T47D (cell line): Measurements from ENCODE around the gene ALCAM.

Experiments
- DNase-seq, 2 experiments: peaks; one replicate each; pipeline versions ENCODE4 v3.0.0 to v3.0.0-alpha.2; 2011 to 2012; ENCODE audit warnings: low read depth in 1 of 2, low spot score in 1 of 2
- JUND ChIP-seq: IDR thresholded peaks from 2 replicates; pipeline ENCODE4 v1.6.1; 2012; ENCODE audit warnings: low read depth
- in situ Hi-C: cut with HindIII; loops from 2 replicates; pipeline ENCODE4 v1.10.0; 2016; ENCODE audit warnings: low sequenced_read_pairs, low pct_unique_long_range_greater_than_20kb

The ALCAM gene

GRCh38 chr3:105542282-105543019, 175.7 kb downstream of the ALCAM start:
- in situ Hi-C loops = no loop called here
- DNase-seq = no peak
- no peak for TF ChIP-seq JUND

GRCh38 chr3:105545051-105545450, 178.3 kb downstream of the ALCAM start:
- no peak for TF ChIP-seq JUND
- no peak for DNase-seq
- in situ Hi-C loops = no loop called here

DNA sequence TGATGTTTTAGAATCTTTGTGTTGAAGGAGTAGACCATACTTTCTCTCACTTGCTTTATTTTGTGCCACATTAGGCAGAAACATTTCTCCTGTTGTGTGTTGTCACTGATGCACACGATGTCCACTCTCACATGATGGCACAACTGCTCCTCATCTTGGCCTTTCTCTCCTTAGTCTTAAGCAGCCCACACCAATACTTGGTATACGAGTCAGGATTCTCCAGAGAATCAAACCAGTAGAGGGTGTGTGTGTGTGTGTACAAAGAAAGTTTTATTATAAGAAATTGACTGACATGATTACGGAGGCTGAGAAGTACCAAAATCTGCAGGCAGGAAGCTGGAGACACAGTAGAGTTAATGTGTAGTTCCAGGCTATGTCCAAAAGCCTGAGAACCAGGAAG, 187.1 kb downstream of the ALCAM start:
- TF ChIP-seq JUND = no peak
- no peak for DNase-seq
- in situ Hi-C loops = no loop called here

GRCh38 chr3:105555206-105555605, 188.5 kb downstream of the ALCAM start:
- TF ChIP-seq JUND = no peak
- in situ Hi-C loops = no loop called here
- no peak for DNase-seq

DNA sequence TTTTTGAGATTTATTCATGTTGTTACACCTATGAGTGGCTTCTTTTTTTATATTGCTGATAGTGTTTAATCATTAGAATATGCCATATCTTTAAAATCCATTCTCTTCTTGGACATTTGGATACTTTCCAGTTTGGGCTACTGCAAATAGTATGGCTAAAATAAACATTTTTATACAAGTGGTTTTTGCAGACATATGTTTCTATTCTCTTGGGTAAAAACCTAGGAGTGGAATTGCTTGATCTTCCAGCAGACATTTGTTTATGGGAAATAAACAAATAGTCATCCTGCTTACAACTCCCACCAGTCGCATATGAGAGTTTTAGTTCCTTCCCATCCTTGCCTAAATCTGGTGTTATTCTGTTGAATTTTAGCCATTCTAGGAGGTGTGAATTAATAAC, 193.1 kb downstream of the ALCAM start:
- TF ChIP-seq JUND = no peak
- DNase-seq = no peak
- in situ Hi-C loops = no loop called here

DNA sequence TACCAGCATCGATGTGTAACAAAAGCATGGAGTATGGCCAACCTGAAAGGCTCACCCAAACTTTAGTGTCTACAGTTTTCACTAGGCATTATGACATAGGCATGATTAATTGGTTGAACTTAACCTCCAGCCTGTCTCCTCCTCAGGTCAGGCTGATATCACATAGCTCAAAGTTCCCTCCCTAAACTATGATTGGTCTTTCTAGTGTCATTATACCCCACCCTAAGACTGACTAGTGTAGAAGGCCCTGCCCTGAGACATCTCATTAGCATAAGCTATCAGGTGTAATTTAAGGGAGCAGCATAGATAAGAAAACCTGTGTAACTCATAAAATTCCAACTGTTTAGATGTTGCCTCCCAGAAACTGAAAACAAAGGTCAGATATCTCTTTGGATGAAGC, 195.2 kb downstream of the ALCAM start:
- no peak for TF ChIP-seq JUND
- in situ Hi-C loops = no loop called here
- DNase-seq = no peak

GRCh38 chr3:105564546-105565288, 198.0 kb downstream of the ALCAM start:
- no peak for TF ChIP-seq JUND
- DNase-seq = no peak
- in situ Hi-C loops = no loop called here

DNA sequence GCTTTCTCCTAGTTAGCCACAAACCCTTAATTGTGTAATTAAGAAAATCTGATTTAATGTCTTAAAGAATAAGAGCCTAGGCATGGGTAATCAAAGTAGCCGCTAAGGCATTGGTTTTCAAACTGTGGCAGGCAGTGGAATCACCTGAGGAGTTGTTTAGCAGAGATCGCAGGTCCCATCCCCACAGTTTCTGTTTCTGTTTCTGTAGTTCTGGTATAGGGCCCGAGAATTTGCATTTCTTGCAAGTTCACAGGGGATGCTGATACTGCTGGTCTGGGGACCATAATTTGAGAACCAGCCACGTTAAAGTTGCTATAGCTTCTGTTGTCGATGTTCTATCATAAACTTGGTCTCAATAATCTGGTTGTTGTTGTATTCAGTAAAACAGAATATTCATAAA, 204.3 kb downstream of the ALCAM start:
- in situ Hi-C loops = no loop called here
- DNase-seq = no peak
- TF ChIP-seq JUND = no peak

GRCh38 chr3:105572501-105572900, 205.8 kb downstream of the ALCAM start:
- DNase-seq = no peak
- in situ Hi-C loops = no loop called here
- no peak for TF ChIP-seq JUND

- no peak for TF ChIP-seq JUND
- DNase-seq = no peak
- in situ Hi-C loops = no loop called here
These were observed 212.7 kb downstream of the ALCAM start for GRCh38 chr3:105579439-105579838.

- no peak for DNase-seq
- no peak for TF ChIP-seq JUND
- in situ Hi-C loops = no loop called here
These were observed 213.7 kb downstream of the ALCAM start for GRCh38 chr3:105580296-105580965.

DNA sequence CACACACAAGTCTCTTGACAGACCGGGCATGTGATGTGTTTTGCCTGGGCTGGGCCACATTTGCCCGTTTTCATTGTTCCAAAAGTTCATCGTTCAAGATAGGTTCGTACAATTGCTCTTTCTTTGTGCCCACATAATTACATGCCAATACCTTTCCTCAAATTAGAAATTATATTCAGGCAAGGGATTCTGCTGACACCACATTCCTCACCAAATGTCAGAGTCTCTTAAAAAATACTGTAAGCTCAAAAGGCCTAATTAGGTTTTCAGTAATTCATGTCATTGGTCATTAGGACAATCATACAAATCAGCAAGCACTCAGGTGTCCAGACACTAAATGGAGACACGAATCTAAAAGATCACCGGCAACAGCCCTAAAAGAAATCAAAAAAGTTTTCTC, 215.3 kb downstream of the ALCAM start:
- DNase-seq = no peak

More for the DNA sequence above, 215.3 kb downstream of the ALCAM start:
- TF ChIP-seq JUND = no peak
- in situ Hi-C loops = no loop called here
